ENCODE results near the gene SLC66A2.
"Not testable (repeated sequence)": the region's sequence is repeated elsewhere in the genome, so short reads cannot be mapped to it uniquely, and the experiment has no call there.

- TF ChIP-seq EZH2 (IDR thresholded peaks at IDR 0.05; ENCODE audit: insufficient read depth, poor library complexity, severe bottlenecking); EZH2phosphoT487 (IDR thresholded peaks at IDR 0.05; ENCODE audit: insufficient read depth, low read depth): not testable (repeated sequence)
Measured at GRCh38 chr18:79864955-79865354, 86.5 kb downstream of the SLC66A2 start.

Measured in GM23248 (cell line).